Peyer's patch (tissue), 4 donors: Measurements from ENCODE around the gene KIF5B. TPM values are rescaled to one million over a fixed set of nuclear protein-coding genes. Genes with fewer than 3 reads are reported as not detected.
"Not testable (repeated sequence)": the region's sequence is repeated elsewhere in the genome, so short reads cannot be mapped to it uniquely, and the experiment has no call there.

Experiments
- DNase-seq, 3 donors: peaks; one replicate each; pipeline ENCODE4 v3.0.0-alpha.2; 2017 to 2019
- H3K27ac ChIP-seq, 4 donors: fragments of 200-600 bp; sonication (generic); one replicate each; pipeline ENCODE4 v1.5.1; 2016 to 2019
- H3K27me3 ChIP-seq, 2 donors: fragments of 200-600 bp; sonication (generic); one replicate each; pipeline ENCODE4 v1.5.1; 2019
- H3K36me3 ChIP-seq, 3 donors: fragments of 200-600 bp; sonication (generic); one replicate each; pipeline ENCODE4 v1.5.1; 2016 to 2019
- H3K4me1 ChIP-seq, 4 donors: fragments of 200-600 bp; sonication (generic); one replicate each; pipeline ENCODE4 v1.5.1; 2016 to 2019
- H3K4me3 ChIP-seq, 4 donors: fragments of 200-600 bp; sonication (generic); 1 replicate in 3 of 4; 2 replicates in 1 of 4; pipeline ENCODE4 v1.5.1; 2016 to 2019; ENCODE audit warnings: mild to moderate bottlenecking in 1 of 4
- H3K9me3 ChIP-seq, 4 donors: fragments of 200-600 bp; sonication (generic); one replicate each; pipeline ENCODE4 v1.5.1; 2016 to 2019; ENCODE audit warnings: mild to moderate bottlenecking in 1 of 4
- CTCF ChIP-seq, 6 experiments: fragments of 450-650 bp in 4 of 6; fragments of 200-600 bp in 2 of 6; sonication (generic) in 1 of 6; IDR thresholded peaks; one replicate each; pipeline ENCODE4 v1.5.1; 2017 to 2019; ENCODE audit warnings: antibody characterized with exemption in 6 of 6, mild to moderate bottlenecking in 3 of 6, moderate library complexity in 1 of 6
- POLR2A ChIP-seq, 2 donors: fragments of 450-650 bp; IDR thresholded peaks; one replicate each; pipeline ENCODE4 v1.5.1; 2017; ENCODE audit warnings: antibody characterized with exemption in 2 of 2, mild to moderate bottlenecking in 2 of 2, moderate library complexity in 2 of 2
- total RNA-seq, 4 donors: library from RNA; depleted of rRNA; stranded (reverse); fragments of >200 nt; gene quantifications; one replicate each; pipeline ENCODE4 v1.1.0, GENCODE V29; 2016

The KIF5B gene
- total RNA-seq, 4 donors from 2014 or later, result 69.1 to 124 (median 83.9) TPM

GRCh38 chr10:32047881-32048280 is 8.3 kb downstream of the KIF5B start:
- Histone ChIP-seq H3K4me1 (peaks cover 0 to 66% (median 10%) of the 10 kb centered on the region in 4 donors), H3K36me3 (peaks cover 0 to 37% (median 0%) of the 10 kb centered on the region in 3 donors), H3K27ac (no peak overlapping the region), H3K9me3 (no peaks in the 10 kb centered on the region), H3K4me3 (no peak overlapping the region), H3K27me3 (no peaks in the 10 kb centered on the region)
- DNase-seq, result no peak
- no peak for TF ChIP-seq CTCF (IDR thresholded peaks at IDR 0.05)
- TF ChIP-seq POLR2A (IDR thresholded peaks at IDR 0.05), result no peak

DNA sequence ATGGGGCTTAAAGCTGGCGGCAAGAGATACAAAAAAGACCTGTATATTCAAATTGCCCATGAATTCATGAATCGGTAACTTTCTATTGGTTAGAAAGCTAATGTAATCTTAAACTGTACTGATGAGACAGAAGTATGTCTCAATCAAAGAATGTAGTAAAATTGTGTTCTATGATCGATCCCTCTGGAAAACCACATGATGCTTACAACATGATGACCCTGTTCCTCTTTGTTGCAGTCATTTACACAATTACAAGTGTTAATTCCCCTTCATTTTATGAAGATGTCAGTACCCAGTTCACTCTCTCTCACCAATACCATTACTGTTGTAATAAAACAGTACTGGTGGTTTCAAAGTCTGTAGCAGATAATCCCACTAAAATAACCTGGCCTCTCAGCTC is 10.1 kb downstream of the KIF5B start:
- Histone ChIP-seq H3K27ac (no peak overlapping the region), H3K4me3 (no peak overlapping the region), H3K4me1 (peaks cover 0 to 66% (median 7%) of the 10 kb centered on the region in 4 donors), H3K27me3 (no peaks in the 10 kb centered on the region), H3K9me3 (no peaks in the 10 kb centered on the region), H3K36me3 (peaks cover 0 to 42% (median 0%) of the 10 kb centered on the region in 3 donors)
- DNase-seq, result no peak
- TF ChIP-seq CTCF (IDR thresholded peaks at IDR 0.05) (no peak), POLR2A (IDR thresholded peaks at IDR 0.05) (no peak)

DNA sequence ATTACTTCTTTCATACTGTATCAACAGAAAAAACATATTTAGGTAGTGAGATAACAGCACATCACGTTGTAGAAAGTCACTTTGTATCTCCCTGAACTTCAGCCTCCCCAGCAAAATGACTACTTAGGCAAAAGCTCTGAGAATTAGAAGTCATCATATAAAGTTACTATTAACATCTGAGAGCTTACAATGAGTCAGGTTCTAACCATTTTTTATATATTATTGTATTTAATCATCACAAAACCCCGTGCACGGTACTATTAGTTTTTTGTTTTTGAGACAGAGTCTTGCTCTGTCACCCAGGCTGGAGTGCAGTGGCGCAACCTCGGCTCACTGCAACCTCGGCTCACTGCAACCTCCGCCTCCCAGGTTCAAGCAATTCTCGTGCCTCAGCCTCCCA is 13.5 kb downstream of the KIF5B start:
- Histone ChIP-seq H3K4me1 (peaks cover 0 to 42% (median 1%) of the 10 kb centered on the region in 4 donors), H3K36me3 (peaks cover 0 to 51% (median 0%) of the 10 kb centered on the region in 3 donors)
- H3K9me3 ChIP-seq, H3K4me3 ChIP-seq, H3K27ac ChIP-seq, H3K27me3 ChIP-seq, DNase-seq: not testable (repeated sequence)

DNA sequence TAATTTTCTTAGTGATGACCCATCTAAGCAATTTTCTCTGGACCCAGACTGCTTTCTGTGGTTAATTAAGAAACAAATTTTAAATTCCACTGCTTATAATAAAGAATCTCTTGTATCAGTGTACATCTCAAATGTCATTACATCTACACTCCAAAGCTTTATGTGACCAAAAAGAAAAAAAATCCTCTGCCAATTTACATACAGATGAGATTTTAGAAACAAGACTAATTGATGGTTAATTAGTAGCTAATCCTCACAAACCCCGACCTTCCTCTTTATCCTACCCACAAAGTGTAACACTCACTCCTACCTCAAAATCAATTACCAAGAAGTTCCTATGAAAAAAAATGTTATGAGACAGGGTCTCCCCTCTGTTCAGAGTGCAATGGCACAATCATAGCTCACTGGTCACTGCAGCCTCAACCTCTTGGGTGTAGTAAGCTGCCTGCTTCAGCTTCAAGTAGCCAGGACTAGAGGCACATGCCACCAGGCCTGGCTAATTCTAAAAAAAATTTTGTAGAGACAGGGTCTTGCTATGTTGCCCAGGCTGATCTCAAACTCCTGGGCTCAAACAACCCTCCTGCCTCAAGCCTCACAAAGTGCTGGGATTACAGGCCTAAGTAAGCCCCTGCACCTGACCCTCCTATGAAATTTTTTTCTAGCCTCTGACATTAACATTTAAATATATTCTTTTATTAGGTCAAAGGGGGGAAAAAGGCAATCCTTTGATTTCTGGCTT is 14.8 kb downstream of the KIF5B start:
- Histone ChIP-seq H3K36me3 (peaks cover 0 to 51% (median 4%) of the 10 kb centered on the region in 3 donors), H3K27ac (no peak overlapping the region), H3K4me1 (peaks cover 0 to 42% (median 1%) of the 10 kb centered on the region in 4 donors)

DNA sequence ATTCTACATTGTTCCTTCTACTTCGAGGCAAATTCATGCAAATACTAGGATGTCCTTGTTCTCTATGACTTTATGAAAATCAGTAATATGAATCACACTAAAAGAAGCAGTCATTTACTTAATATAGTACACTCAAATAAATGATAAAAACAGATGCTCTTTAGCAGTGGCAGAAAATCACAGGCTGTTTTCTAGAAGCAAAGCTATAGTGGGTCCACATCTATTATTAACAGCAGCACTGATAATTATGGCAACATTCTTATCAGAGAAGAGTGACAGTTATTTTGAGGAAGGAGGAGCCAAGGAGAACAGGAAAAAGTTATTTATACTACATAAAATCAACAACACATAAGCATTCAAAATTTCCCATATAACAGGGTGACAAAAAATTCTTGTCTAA is 16.5 kb downstream of the KIF5B start:
- Histone ChIP-seq H3K4me1 (peaks cover 0 to 40% (median 1%) of the 10 kb centered on the region in 4 donors), H3K9me3 (no peaks in the 10 kb centered on the region), H3K27me3 (no peaks in the 10 kb centered on the region), H3K36me3 (peaks cover 0 to 63% (median 4%) of the 10 kb centered on the region in 3 donors), H3K4me3 (no peak overlapping the region), H3K27ac (no peak overlapping the region)
- TF ChIP-seq POLR2A (IDR thresholded peaks at IDR 0.05) (no peak), CTCF (IDR thresholded peaks at IDR 0.05) (no peak)
- no peak for DNase-seq

More for the DNA sequence above, 14.8 kb downstream of the KIF5B start:
- H3K27me3 ChIP-seq, result no peaks in the 10 kb centered on the region
- no peak overlapping the region for H3K4me3 ChIP-seq
- TF ChIP-seq POLR2A (IDR thresholded peaks at IDR 0.05), result no peak
- TF ChIP-seq CTCF (IDR thresholded peaks at IDR 0.05), result no peak
- no peaks in the 10 kb centered on the region for H3K9me3 ChIP-seq
- no peak for DNase-seq

DNA sequence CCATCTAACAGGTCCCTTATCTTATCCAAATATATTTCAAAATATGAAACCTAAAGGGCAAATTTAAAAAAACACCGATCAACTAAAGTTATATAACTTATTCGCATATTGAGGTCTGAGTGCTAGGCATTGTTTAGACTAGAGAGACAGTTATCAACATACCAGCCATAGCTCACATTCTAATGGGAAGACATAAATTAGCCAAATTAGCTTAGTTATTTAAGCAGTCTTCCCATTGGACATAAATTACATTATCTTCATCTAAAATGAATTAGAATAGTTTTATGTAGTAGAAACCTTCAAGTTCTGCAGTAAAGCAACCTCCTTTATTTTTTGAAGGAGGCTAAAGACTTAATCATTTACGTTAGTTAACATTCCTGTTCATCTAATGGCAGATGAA is 17.4 kb downstream of the KIF5B start:
- peaks cover 0 to 31% (median 1%) of the 10 kb centered on the region in 4 donors for H3K4me1 ChIP-seq
- TF ChIP-seq POLR2A (IDR thresholded peaks at IDR 0.05) (no peak), CTCF (IDR thresholded peaks at IDR 0.05) (no peak)
- H3K9me3 ChIP-seq, result no peaks in the 10 kb centered on the region
- DNase-seq, result no peak
- H3K36me3 ChIP-seq, result peaks cover 0 to 63% (median 4%) of the 10 kb centered on the region in 3 donors
- H3K4me3 ChIP-seq, result no peak overlapping the region
- H3K27ac ChIP-seq, result no peak overlapping the region
- no peaks in the 10 kb centered on the region for H3K27me3 ChIP-seq
